Gastroesophageal sphincter (tissue), 4 donors: ENCODE results near the gene TRIM38. TPM values are rescaled to one million over a fixed set of nuclear protein-coding genes. Genes with fewer than 3 reads are reported as not detected.

Source experiments
- ATAC-seq: fragments of 150-250 bp; one replicate; pipeline ENCODE4 v1.9.1; 2016; ENCODE audit warnings: mild to moderate bottlenecking, moderate library complexity
- H3K27ac ChIP-seq, 4 donors: fragments of 200-600 bp; sonication (generic) in 3 of 4; 1 replicate in 3 of 4; 2 replicates in 1 of 4; pipeline ENCODE4 v1.5.1; 2016 to 2019
- H3K27me3 ChIP-seq: fragments of 200-600 bp; sonication (generic); one replicate; pipeline ENCODE4 v1.5.1; 2019
- H3K36me3 ChIP-seq, 2 donors: fragments of 200-600 bp; sonication (generic); one replicate each; pipeline ENCODE4 v1.5.1; 2019; ENCODE audit warnings: control low read depth in 1 of 2
- H3K4me1 ChIP-seq, 3 donors: fragments of 200-600 bp; sonication (generic); 1 replicate in 2 of 3; 2 replicates in 1 of 3; pipeline ENCODE4 v1.5.1; 2016 to 2019; ENCODE audit warnings: control low read depth in 2 of 3
- H3K4me3 ChIP-seq, 2 donors: fragments of 200-600 bp; sonication (generic); one replicate each; pipeline ENCODE4 v1.5.1; 2019; ENCODE audit warnings: mild to moderate bottlenecking in 1 of 2, moderate library complexity in 1 of 2
- H3K9me3 ChIP-seq, 3 donors: fragments of 200-600 bp; sonication (generic); one replicate each; pipeline ENCODE4 v1.5.1; 2017 to 2019; ENCODE audit warnings: control low read depth in 2 of 3
- EP300 ChIP-seq: sonication (generic); formaldehyde crosslinking; IDR thresholded peaks from one replicate; pipeline ENCODE4 v1.6.1; 2017; ENCODE audit warnings: antibody characterized with exemption, mild to moderate bottlenecking
- POLR2A ChIP-seq, 2 donors: fragments of 450-650 bp; IDR thresholded peaks; one replicate each; pipeline ENCODE4 v1.6.1; 2017; ENCODE audit warnings: antibody characterized with exemption in 2 of 2, mild to moderate bottlenecking in 2 of 2, moderate library complexity in 1 of 2
- POLR2AphosphoS5 ChIP-seq: sonication (generic); formaldehyde crosslinking; IDR thresholded peaks from one replicate; pipeline ENCODE4 v1.6.1; 2017; ENCODE audit warnings: antibody characterized with exemption
- WGBS, 2 donors: methylation state at CpG; one replicate each; pipeline ENCODE4 v1.1.5; 2018; ENCODE audit warnings: low coverage in 1 of 2; 5-methylcytosine and 5-hydroxymethylcytosine counted together
- total RNA-seq, 4 donors: library from RNA; depleted of rRNA; stranded (reverse); fragments of >200 nt; gene quantifications; one replicate each; pipeline ENCODE4 v1.1.0, GENCODE V29; 2016
- TF ChIP-seq, protein P1 (sequence below), 4 experiments: fragments of 200-600 bp in 2 of 4; fragments of 450-650 bp in 2 of 4; sonication (generic) in 1 of 4; IDR thresholded peaks; one replicate each; pipeline ENCODE4 v1.5.1; 2017 to 2019; ENCODE audit warnings: antibody characterized with exemption in 4 of 4, mild to moderate bottlenecking in 2 of 4, moderate library complexity in 2 of 4

TRIM38 gene
- total RNA-seq, 4 donors from 2014 or later: 6.1 to 10.4 (median 8.2) TPM

DNA sequence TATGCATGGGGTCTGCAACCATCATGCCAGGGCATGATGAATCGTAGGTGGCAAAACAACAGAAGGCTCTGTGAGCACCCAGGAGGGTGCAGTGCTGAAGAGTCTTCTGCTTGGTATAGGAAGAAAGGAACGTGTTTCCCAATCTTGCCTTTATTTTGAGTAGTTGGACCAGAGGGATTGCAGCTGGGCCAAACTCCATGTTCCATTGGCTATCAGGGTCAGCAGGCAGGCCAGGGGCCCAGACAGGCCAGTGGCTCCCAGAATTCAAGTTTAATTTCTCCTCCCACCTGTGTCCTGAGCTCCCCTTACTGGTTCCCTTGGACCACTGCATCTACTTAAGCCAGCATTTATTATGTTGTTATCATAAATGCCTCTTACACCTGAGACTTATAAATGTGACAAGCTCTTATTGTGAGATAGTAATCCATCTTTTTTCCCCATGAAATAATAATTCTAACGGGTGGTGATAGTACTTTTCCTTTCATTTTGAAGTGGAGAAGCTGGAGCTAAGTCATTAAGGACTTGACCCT, 918 bp upstream of the TRIM38 start:
- Histone ChIP-seq H3K9me3 (no peaks in the 10 kb centered on the region), H3K27ac (peak overlapping the region; percentile 83 to 97 (median 88)), H3K4me3 (peak overlapping the region; percentile 61 to 99), H3K36me3 (peaks cover 0 to 20% of the 10 kb centered on the region in 2 donors), H3K27me3 (no peaks in the 10 kb centered on the region), H3K4me1 (peaks cover 0 to 49% (median 20%) of the 10 kb centered on the region in 3 donors)
- 13 to 14% methylated on average over 1 of the region's 3 CpGs for WGBS, 2 donors
- ATAC-seq: no peak
- TF ChIP-seq EP300 (no peak), POLR2AphosphoS5 (no peak), POLR2A (IDR thresholded peaks at IDR 0.05) (no peak)
- TF ChIP-seq, protein P1, sequence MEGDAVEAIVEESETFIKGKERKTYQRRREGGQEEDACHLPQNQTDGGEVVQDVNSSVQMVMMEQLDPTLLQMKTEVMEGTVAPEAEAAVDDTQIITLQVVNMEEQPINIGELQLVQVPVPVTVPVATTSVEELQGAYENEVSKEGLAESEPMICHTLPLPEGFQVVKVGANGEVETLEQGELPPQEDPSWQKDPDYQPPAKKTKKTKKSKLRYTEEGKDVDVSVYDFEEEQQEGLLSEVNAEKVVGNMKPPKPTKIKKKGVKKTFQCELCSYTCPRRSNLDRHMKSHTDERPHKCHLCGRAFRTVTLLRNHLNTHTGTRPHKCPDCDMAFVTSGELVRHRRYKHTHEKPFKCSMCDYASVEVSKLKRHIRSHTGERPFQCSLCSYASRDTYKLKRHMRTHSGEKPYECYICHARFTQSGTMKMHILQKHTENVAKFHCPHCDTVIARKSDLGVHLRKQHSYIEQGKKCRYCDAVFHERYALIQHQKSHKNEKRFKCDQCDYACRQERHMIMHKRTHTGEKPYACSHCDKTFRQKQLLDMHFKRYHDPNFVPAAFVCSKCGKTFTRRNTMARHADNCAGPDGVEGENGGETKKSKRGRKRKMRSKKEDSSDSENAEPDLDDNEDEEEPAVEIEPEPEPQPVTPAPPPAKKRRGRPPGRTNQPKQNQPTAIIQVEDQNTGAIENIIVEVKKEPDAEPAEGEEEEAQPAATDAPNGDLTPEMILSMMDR (IDR thresholded peaks at IDR 0.05): no peak

DNA sequence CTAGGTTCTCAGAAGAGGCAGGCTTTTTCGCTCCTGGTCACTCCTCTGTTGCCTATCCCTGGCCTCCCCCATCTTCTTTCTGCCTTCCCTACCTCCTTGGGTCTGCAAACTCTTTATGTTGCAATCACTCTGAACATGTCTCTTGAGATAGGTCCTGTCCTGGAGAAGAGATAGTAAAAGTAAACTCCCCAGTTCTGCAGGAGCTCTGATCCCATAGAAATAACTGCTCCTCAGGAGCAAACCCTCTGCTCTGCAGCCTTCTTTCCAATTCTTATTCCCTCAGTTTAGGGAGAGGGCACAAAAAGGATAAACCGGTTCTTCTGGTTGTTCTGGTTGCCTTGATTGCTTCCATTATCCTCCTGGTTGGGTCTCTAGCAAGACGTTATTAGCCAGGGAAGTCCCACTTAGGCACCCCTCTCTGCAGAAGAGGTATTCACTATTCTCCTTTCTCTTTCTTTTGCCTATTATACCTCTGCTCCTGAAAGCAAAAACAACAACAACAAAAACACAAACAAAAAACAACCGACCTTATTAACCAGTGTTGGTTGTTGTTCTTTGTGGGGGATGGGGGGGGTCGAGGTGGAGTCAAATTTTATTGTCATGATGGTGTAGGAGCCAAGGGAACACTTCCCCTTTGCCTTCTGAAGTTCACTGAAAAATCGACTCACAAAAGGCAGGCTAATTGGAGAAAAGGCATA, 973 bp downstream of the TRIM38 start:
- ATAC-seq: no peak
- no peaks in the 10 kb centered on the region for H3K9me3 ChIP-seq
- TF ChIP-seq, protein P1 (IDR thresholded peaks at IDR 0.05): no peak
- no peak for TF ChIP-seq POLR2AphosphoS5
- no peak for TF ChIP-seq POLR2A (IDR thresholded peaks at IDR 0.05)
- TF ChIP-seq EP300: no peak
- peak overlapping the region; percentile 83 to 97 (median 88) for H3K27ac ChIP-seq
- no peaks in the 10 kb centered on the region for H3K27me3 ChIP-seq
- peak overlapping the region; percentile 61 to 99 for H3K4me3 ChIP-seq
- 9 to 15% methylated on average over 5 to 6 of the region's 6 CpGs for WGBS, 2 donors
- peaks cover 0 to 33% of the 10 kb centered on the region in 2 donors for H3K36me3 ChIP-seq
- H3K4me1 ChIP-seq: peaks cover 0 to 68% (median 21%) of the 10 kb centered on the region in 3 donors

DNA sequence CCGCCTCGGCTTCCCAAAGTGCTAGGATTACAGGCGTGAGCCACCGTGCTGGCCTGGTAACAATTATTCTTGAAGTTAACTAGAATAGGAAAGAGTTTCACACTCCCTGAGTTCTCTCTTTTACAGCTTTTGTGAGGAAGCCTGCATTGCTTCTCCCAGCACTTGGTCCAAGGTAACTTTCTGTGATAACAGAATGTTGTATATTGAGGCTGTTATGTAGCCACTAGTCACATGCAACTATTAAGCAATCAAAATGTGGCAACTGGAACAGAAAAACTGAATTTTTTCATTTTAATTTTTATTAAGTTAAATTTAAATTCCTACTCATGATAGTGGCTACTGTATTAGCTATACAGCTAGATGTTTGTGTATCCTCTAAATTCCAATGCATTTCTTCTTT, 2.5 kb downstream of the TRIM38 start:
- ATAC-seq: no peak
- TF ChIP-seq, protein P1 (IDR thresholded peaks at IDR 0.05): no peak
- no peak for TF ChIP-seq POLR2A (IDR thresholded peaks at IDR 0.05)
- no peak for TF ChIP-seq POLR2AphosphoS5
- TF ChIP-seq EP300: no peak
- Histone ChIP-seq H3K4me1 (peaks cover 0 to 76% (median 21%) of the 10 kb centered on the region in 3 donors), H3K27ac (no peak overlapping the region), H3K27me3 (no peaks in the 10 kb centered on the region), H3K36me3 (peaks cover 0 to 47% of the 10 kb centered on the region in 2 donors), H3K9me3 (no peaks in the 10 kb centered on the region), H3K4me3 (no peak overlapping the region)
- 91 to 100% methylated on average over 1 to 4 of the region's 4 CpGs for WGBS, 2 donors

DNA sequence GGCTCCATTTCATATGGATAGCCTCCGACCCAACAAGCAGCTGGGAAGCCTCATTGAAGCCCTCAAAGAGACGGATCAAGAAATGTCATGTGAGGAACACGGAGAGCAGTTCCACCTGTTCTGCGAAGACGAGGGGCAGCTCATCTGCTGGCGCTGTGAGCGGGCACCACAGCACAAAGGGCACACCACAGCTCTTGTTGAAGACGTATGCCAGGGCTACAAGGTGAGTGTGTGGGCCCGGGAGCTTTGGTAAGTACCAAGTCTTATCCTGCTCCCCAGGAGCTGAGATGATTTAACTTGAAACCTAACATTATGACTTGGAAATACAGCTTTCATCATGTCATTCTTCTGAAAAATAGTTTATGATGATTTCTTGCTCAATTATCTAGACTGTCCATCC, 4.1 kb downstream of the TRIM38 start:
- WGBS, 2 donors: 91 to 93% methylated on average over 2 to 7 of the region's 9 CpGs
- Histone ChIP-seq H3K4me1 (peaks cover 3 to 82% (median 19%) of the 10 kb centered on the region in 3 donors), H3K27ac (no peak overlapping the region), H3K36me3 (peaks cover 0 to 63% of the 10 kb centered on the region in 2 donors), H3K4me3 (no peak overlapping the region), H3K27me3 (no peaks in the 10 kb centered on the region), H3K9me3 (no peaks in the 10 kb centered on the region)
- TF ChIP-seq POLR2A (IDR thresholded peaks at IDR 0.05): no peak
- TF ChIP-seq, protein P1 (IDR thresholded peaks at IDR 0.05): no peak
- no peak for TF ChIP-seq EP300
- no peak for TF ChIP-seq POLR2AphosphoS5
- ATAC-seq: no peak

DNA sequence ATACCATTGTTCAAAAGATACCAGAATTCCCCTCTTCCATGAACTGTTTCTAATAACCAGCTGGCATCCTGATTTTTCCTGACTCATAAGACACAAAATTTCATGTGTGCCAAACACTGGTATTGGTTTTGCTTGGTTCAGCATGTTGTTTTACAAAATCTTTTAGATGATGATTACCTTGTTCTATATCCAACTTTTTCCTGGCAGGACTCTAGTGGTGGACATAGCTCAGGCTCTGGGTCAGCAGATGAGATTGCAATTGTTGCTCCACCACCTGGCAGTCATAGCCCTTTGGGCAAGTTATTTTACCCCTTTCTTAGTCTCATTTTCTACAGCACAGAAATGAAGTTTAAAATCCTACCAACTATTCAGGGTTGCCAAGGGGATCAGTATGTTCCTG, 6.2 kb downstream of the TRIM38 start:
- ATAC-seq: peak; percentile 67
- Histone ChIP-seq H3K9me3 (no peaks in the 10 kb centered on the region), H3K36me3 (peaks cover 0 to 83% of the 10 kb centered on the region in 2 donors), H3K4me1 (peaks cover 3 to 66% (median 14%) of the 10 kb centered on the region in 3 donors), H3K4me3 (no peak overlapping the region), H3K27me3 (no peaks in the 10 kb centered on the region), H3K27ac (no peak overlapping the region)
- no peak for TF ChIP-seq POLR2A (IDR thresholded peaks at IDR 0.05)
- no peak for TF ChIP-seq POLR2AphosphoS5
- TF ChIP-seq, protein P1 (IDR thresholded peaks at IDR 0.05): no peak
- no peak for TF ChIP-seq EP300
